CD14-positive monocyte (primary cell): ENCODE data around the gene TTC9B. TPM values are rescaled to one million over a fixed set of nuclear protein-coding genes. Genes with fewer than 3 reads are reported as not detected.

Experiments
- DNase-seq, 3 donors: peaks; one replicate each; pipeline ENCODE4 v3.0.0-alpha.2; 2011 to 2022
- H2AFZ ChIP-seq: 2 replicates; pipeline ENCODE4 v1.6.0; 2012; ENCODE audit warnings: mild to moderate bottlenecking, low read depth, low read length, inconsistent platforms; ENCODE audit not compliant: insufficient read depth, poor library complexity, severe bottlenecking
- H3K27ac ChIP-seq, 2 donors: 1 replicate in 1 of 2; 2 replicates in 1 of 2; pipeline ENCODE4 v1.5.1; 2012 to 2013; ENCODE audit warnings: low read length in 2 of 2, control low read depth in 1 of 2, inconsistent platforms in 1 of 2, low read depth in 1 of 2, mild to moderate bottlenecking in 1 of 2
- H3K27me3 ChIP-seq, 2 donors: one replicate each; pipeline versions ENCODE4 v1.6.0 to v1.6.1; 2011 to 2013; ENCODE audit warnings: low read length in 2 of 2; ENCODE audit not compliant: control insufficient read depth in 2 of 2, insufficient read depth in 2 of 2
- H3K36me3 ChIP-seq, 2 donors: replicated peaks in 1 of 2; 1 replicate in 1 of 2; 2 replicates in 1 of 2; pipeline versions ENCODE4 v1.5.1 to v1.6.1; 2012 to 2013; ENCODE audit warnings: low read length in 2 of 2, control low read depth in 1 of 2, inconsistent platforms in 1 of 2, mild to moderate bottlenecking in 1 of 2; ENCODE audit not compliant: insufficient read depth in 2 of 2, control insufficient read depth in 1 of 2
- H3K4me1 ChIP-seq, 2 donors: 1 replicate in 1 of 2; 2 replicates in 1 of 2; pipeline versions ENCODE4 v1.5.1 to v1.6.1; 2012 to 2013; ENCODE audit warnings: low read length in 2 of 2, control low read depth in 1 of 2, inconsistent platforms in 1 of 2, mild to moderate bottlenecking in 1 of 2, moderate library complexity in 1 of 2; ENCODE audit not compliant: insufficient read depth in 2 of 2, control insufficient read depth in 1 of 2
- H3K4me2 ChIP-seq: replicated peaks from 2 replicates; pipeline ENCODE3; 2012; ENCODE audit warnings: low read length, moderate library complexity, mild to moderate bottlenecking; ENCODE audit not compliant: poor library complexity, severe bottlenecking; ENCODE audit errors: extremely low read depth
- H3K4me3 ChIP-seq, 3 experiments: fragments of 200-600 bp in 1 of 3; sonication (generic) in 1 of 3; replicated peaks in 1 of 3; 1 replicate in 2 of 3; 2 replicates in 1 of 3; pipeline ENCODE4 v1.5.1; 2011 to 2013; ENCODE audit warnings: low read length in 3 of 3, mild to moderate bottlenecking in 3 of 3, control low read depth in 2 of 3, low read depth in 2 of 3, inconsistent platforms in 1 of 3, moderate library complexity in 1 of 3
- H3K79me2 ChIP-seq: 2 replicates; pipeline ENCODE4 v1.6.0; 2012; ENCODE audit warnings: mild to moderate bottlenecking, control low read depth, inconsistent platforms, low read length, moderate library complexity; ENCODE audit not compliant: insufficient read depth
- H3K9ac ChIP-seq: 2 replicates; pipeline ENCODE4 v1.6.0; 2017; ENCODE audit warnings: low read length, mild to moderate bottlenecking; ENCODE audit not compliant: insufficient read depth, poor library complexity, severe bottlenecking
- H3K9me3 ChIP-seq, 2 donors: replicated peaks in 1 of 2; 1 replicate in 1 of 2; 2 replicates in 1 of 2; pipeline versions ENCODE4 v1.5.1 to v1.6.1; 2012 to 2013; ENCODE audit warnings: low read length in 2 of 2, control low read depth in 1 of 2; ENCODE audit not compliant: control insufficient read depth in 1 of 2, insufficient read depth in 1 of 2
- H4K20me1 ChIP-seq: 2 replicates; pipeline ENCODE4 v1.6.0; 2012; ENCODE audit warnings: mild to moderate bottlenecking, low read length, control low read depth, moderate library complexity; ENCODE audit not compliant: insufficient read depth
- H3K27ac Mint-ChIP-seq, 7 donors: one replicate each; pipeline ENCODE4 v1.8.0; 2020; ENCODE audit warnings: mild to moderate bottlenecking in 7 of 7, mixed read lengths in 7 of 7, moderate library complexity in 6 of 7, inconsistent platforms in 2 of 7
- H3K27me3 Mint-ChIP-seq, 3 donors: one replicate each; pipeline ENCODE4 v1.8.0; 2021 to 2022; ENCODE audit warnings: low read depth in 3 of 3, mild to moderate bottlenecking in 3 of 3, mixed read lengths in 3 of 3, moderate library complexity in 3 of 3, inconsistent platforms in 1 of 3
- H3K36me3 Mint-ChIP-seq, 2 donors: one replicate each; pipeline ENCODE4 v1.8.0; 2020; ENCODE audit warnings: mixed read lengths in 2 of 2, inconsistent platforms in 1 of 2, mild to moderate bottlenecking in 1 of 2
- H3K4me1 Mint-ChIP-seq: one replicate; pipeline ENCODE4 v1.8.0; 2020; ENCODE audit warnings: mild to moderate bottlenecking, mixed read lengths
- H3K4me3 Mint-ChIP-seq, 2 donors: one replicate each; pipeline ENCODE4 v1.8.0; 2020; ENCODE audit warnings: mild to moderate bottlenecking in 2 of 2, mixed read lengths in 2 of 2, moderate library complexity in 1 of 2
- H3K9me3 Mint-ChIP-seq, 7 donors: one replicate each; pipeline ENCODE4 v1.8.0; 2020 to 2022; ENCODE audit warnings: mixed read lengths in 7 of 7, mild to moderate bottlenecking in 6 of 7, moderate library complexity in 6 of 7, inconsistent platforms in 2 of 7
- CTCF ChIP-seq: fragments of 200-600 bp; IDR thresholded peaks from one replicate; pipeline ENCODE4 v1.8.0; 2022; ENCODE audit warnings: antibody characterized with exemption, mild to moderate bottlenecking
- WGBS: methylation state at CpG from one replicate; pipeline ENCODE4 v1.1.5; 2013; ENCODE audit warnings: missing lambda C conversion rate; ENCODE audit not compliant: insufficient coverage; 5-methylcytosine and 5-hydroxymethylcytosine counted together
- intact Hi-C, 2 donors: fragments of 100-400 bp; cut with micrococcal nuclease; formaldehyde crosslinking; loops; one replicate each; pipeline versions ENCODE4 v1.15.0 to v1.15.1; 2023
- polyA plus RNA-seq, 3 donors: library from polyadenylated mRNA; depleted of rRNA in 1 of 3; unstranded in 2 of 3; stranded (reverse) in 1 of 3; fragments of 300-500 nt in 2 of 3; fragments of >200 nt in 1 of 3; fragmentation: Illumina TruSeq in 2 of 3; gene quantifications; 1 replicate in 2 of 3; 2 replicates in 1 of 3; pipeline ENCODE4 v1.2.3, GENCODE V29; 2012 to 2021

Gene TTC9B
- polyA plus RNA-seq, 3 donors, result not detected

GRCh38 chr19:40251991-40252390 is 33.8 kb upstream of the TTC9B start:
- Mint-ChIP-seq H3K27me3 (peaks cover 0 to 4% (median 0%) of the 10 kb centered on the region in 3 donors), H3K36me3 (peaks cover 74 to 89% of the 10 kb centered on the region in 2 donors), H3K4me3 (no peak overlapping the region), H3K4me1 (no peaks in the 10 kb centered on the region), H3K9me3 (peaks cover 0 to 1% (median 0%) of the 10 kb centered on the region in 7 donors), H3K27ac (peak overlapping the region in 1 of 7 donors; percentile 15)
- WGBS, result no CpG with 5 or more reads among the region's 4 CpGs
- DNase-seq, result no peak
- Histone ChIP-seq H3K9ac (no peak overlapping the region), H3K9me3 (no peaks in the 10 kb centered on the region), H3K4me2 (no peak overlapping the region), H4K20me1 (peaks cover 52% of the 10 kb centered on the region), H2AFZ (no peak overlapping the region), H3K4me3 (no peak overlapping the region), H3K27ac (no peak overlapping the region), H3K4me1 (no peaks in the 10 kb centered on the region), H3K27me3 (no peaks in the 10 kb centered on the region), H3K79me2 (peaks cover 18% of the 10 kb centered on the region), H3K36me3 (peaks cover 70 to 92% of the 10 kb centered on the region in 2 donors)
- intact Hi-C loops, result no loop called here
- TF ChIP-seq CTCF, result no peak

GRCh38 chr19:40251244-40251643 is 33.1 kb upstream of the TTC9B start:
- H3K27ac ChIP-seq, result no peak overlapping the region
- no peak overlapping the region for H3K9ac ChIP-seq
- Mint-ChIP-seq H3K36me3 (peaks cover 70 to 83% of the 10 kb centered on the region in 2 donors), H3K4me1 (no peaks in the 10 kb centered on the region), H3K4me3 (no peak overlapping the region), H3K9me3 (peaks cover 0 to 1% (median 0%) of the 10 kb centered on the region in 7 donors), H3K27me3 (peaks cover 0 to 4% (median 0%) of the 10 kb centered on the region in 3 donors), H3K27ac (no peak overlapping the region)
- no peak for TF ChIP-seq CTCF
- peaks cover 13% of the 10 kb centered on the region for H3K79me2 ChIP-seq
- DNase-seq, result no peak
- no peaks in the 10 kb centered on the region for H3K27me3 ChIP-seq
- H3K9me3 ChIP-seq, result no peaks in the 10 kb centered on the region
- no peaks in the 10 kb centered on the region for H3K4me1 ChIP-seq
- peaks cover 63 to 85% of the 10 kb centered on the region in 2 donors for H3K36me3 ChIP-seq
- no peak overlapping the region for H2AFZ ChIP-seq
- H3K4me3 ChIP-seq, result no peak overlapping the region
- peaks cover 53% of the 10 kb centered on the region for H4K20me1 ChIP-seq
- intact Hi-C loops, result no loop called here
- no peak overlapping the region for H3K4me2 ChIP-seq
